Stimulated activated naive CD8-positive, alpha-beta T cell treated with anti-CD3 and anti-CD28 coated beads, Interleukin-15, Interleukin-2, amounts not matched to agents 100 U/mL and 50 U/mL, for 24 hours (primary cell): ENCODE results near the gene RPL9.
"Not testable (repeated sequence)": the region's sequence is repeated elsewhere in the genome, so short reads cannot be mapped to it uniquely, and the experiment has no call there.

Source experiments
- ATAC-seq: fragments of 150-1000 bp; cut with Tn5 transposase; one replicate; pipeline ENCODE4 v1.10.0; 2021
- DNase-seq: peaks from one replicate; pipeline ENCODE4 v3.0.0; 2021

The RPL9 gene

GRCh38 chr4:39458505-39459300 lies at the start of gene RPL9, which contains the start of gene LIAS:
Gene RPL9 (minus strand): TSS chr4:39458922. CDS start chr4:39458439, 483 bp downstream.
Gene LIAS (plus strand): TSS chr4:39459056. CDS start chr4:39459118, 62 bp downstream.
- DNase-seq (peak; percentile 90), ATAC-seq (peak; percentile 94)

GRCh38 chr4:39505581-39505980 lies 46.9 kb upstream of the RPL9 start:
- ATAC-seq (no peak), DNase-seq (no peak)

DNA sequence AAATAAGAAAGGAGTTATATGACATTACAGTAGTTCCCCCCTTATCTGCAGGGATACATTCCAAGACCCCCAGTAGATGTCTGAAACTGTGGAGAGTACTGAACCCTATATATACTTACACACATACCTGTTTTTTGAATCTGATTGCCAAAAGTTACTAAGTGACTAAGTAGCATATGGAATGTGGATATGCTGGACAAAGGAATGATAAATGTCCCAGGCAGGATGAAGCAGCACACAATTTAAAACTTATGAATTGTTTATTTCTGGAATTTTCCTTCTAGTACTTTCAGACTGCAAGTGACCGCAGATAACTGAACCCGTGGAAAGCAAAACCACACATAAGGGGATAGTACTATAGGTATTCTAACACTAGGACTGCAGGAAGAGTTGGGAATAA lies 45.8 kb upstream of the RPL9 start:
- ATAC-seq (no peak), DNase-seq (no peak)

- not testable (repeated sequence) for DNase-seq, ATAC-seq
Observed at GRCh38 chr4:39502664-39503035, 43.9 kb upstream of the RPL9 start.

GRCh38 chr4:39502019-39502663 lies 43.4 kb upstream of the RPL9 start:
- DNase-seq (no peak), ATAC-seq (no peak)

DNA sequence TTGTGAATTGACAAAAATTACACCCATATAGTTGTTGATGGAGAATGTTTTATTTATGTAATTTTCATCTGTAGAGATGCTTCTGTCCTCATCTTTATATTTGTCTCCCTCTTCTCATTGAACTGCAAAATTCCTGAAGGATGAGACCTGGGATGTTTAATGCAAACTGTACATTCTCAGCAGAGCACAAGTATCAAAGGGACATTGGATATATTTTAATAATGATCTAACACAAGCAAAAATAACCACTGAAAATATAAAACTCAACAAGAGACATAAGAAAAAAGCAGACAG lies 40.0 kb upstream of the RPL9 start:
- no peak for ATAC-seq
- no peak for DNase-seq

DNA sequence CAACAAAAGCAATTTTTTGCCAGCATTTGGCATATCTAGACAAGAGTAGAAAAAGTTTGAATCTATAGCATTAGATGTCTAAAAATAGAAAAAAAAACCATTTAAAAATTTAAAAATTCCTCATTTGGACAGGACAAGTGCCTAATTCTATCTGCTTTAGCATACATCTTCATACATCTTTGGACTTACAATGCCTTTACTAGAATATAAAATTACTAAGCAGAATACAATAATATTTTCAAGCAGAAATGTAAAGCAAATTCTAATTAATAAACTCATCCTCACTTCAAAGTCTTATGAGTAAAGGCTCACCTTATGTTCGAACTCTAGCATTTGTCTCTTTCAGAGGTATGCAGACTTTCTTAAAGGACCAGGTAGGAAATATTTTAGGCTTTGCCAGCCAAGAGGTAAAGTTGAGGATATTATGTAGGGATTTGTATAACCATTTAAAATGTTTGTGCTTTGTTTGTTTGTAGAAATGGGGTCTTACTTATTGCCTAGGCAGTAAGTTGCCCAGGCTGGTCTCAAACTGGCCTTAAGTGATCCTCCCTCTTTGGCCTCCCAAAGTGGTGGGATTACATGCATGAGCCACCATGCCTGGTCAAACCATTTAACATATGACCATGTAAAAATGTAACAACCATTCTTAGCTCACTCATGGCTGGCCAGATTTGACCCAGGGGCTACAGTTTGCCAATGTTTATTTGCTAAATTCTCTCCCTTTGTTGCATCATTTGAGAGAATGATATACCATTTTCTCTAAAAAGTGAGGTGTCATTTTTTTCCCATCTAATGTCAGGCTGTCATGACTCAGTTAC lies 39.4 kb upstream of the RPL9 start:
- DNase-seq = no peak
- ATAC-seq = no peak

DNA sequence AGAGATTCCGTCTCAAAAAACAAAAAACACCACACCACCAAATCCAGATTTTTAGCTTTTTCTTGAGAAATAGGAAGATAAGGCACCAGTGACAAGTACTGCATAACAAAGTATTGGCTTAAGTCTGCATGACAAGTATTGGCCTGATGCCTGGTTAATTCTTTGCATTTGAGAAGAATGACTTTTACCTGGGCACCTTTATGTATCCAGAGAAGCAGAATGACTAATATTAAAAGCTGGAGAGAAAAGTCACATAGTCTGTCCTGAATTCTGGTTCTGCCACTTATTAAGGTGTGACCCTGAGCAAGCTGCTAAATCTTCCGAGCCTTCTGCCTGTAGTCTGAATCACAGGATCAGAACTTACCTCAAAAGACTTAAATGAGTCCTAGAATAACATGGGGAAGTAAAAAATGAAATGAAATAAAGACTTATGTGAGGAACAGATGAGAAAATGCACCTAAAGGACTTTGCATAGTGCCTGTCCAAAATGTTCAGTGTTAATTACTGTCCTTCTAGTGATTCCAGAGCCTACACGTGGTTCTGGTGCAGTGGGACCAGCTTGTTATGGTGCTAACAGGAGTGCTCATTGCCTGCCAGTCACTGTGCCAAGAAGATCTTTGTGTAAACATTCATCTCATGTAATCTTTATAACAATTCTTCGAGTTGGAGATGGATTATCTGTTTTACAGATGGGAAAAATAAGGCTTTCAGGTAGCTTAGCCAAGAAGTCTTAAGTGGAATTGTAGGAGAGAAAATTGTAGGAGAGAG lies 36.9 kb upstream of the RPL9 start:
- ATAC-seq = no peak
- no peak for DNase-seq

- ATAC-seq (no peak), DNase-seq (no peak)
Observed at GRCh38 chr4:39494354-39494753, 35.6 kb upstream of the RPL9 start.

GRCh38 chr4:39490322-39490721 lies 31.6 kb upstream of the RPL9 start:
- DNase-seq (no peak), ATAC-seq (no peak)

DNA sequence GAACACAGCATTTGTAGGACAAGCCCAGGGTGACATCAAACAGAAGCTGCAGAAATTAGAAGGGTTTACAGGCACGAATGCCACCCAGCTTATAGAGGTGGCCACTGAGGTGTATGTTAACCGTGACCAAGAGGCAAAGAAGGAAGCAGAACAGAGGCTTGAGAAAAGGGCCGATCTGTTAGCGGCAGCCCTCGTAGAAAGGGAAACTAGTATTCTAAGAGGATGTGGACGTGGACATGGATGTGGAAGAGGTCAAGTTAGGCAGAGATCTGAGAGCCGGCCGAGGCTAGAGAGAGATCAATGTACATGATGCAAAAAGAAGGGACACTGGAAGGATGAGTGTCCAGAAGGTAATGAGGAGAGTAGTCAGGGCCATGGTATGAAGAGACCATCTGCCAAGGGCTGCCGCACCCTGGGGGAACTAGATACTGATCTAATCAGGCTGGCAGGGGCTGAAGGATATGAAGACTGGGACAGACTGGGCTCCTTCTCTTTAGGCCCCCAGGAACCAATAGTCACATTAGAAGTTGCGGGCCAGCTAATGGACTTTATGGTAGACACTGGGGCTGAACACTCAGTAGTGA lies 27.6 kb upstream of the RPL9 start:
- DNase-seq (no peak), ATAC-seq (no peak)

GRCh38 chr4:39484582-39485272 lies 26.0 kb upstream of the RPL9 start:
- DNase-seq = no peak
- ATAC-seq = no peak

DNA sequence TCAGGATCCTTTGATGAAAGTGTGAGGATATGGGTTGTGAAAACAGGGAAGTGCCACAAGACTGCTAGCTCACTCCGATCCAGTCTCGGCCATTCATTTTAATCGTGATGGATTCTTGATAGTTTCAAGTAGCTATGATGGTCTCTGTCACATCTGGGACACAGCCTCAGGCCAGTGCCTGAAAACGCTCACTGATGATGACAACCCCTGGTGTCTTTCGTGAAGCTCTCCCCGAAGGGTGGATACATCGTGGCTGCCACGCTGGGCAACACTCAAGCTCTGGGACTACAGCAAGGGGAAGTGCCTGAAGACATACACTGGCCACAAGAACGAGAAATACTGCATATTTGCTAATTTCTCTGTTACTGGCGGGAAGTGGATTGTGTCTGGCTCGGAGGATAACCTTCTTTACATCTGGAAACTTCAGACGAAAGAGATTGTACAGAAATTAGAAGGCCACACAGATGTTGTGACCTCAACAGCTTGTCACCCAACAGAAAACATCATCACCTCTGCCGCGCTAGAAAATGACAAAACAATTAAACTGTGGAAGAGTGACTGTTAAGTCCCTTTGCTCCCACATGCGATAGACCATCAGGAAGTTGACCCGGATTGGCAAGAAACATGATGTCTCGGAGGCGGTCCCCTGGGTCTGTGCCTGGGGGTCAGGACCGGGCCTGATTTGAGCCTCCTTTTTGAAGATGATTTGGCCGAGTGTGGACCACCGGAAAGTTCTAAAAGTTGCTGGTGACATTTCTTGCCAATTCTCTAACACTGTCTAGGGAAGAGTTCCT lies 22.4 kb upstream of the RPL9 start:
- ATAC-seq (no peak), DNase-seq (no peak)

- ATAC-seq (no peak), DNase-seq (no peak)
Observed at GRCh38 chr4:39480251-39480650, 21.5 kb upstream of the RPL9 start.

- ATAC-seq (no peak), DNase-seq (no peak)
Observed at GRCh38 chr4:39476187-39476895, 17.6 kb upstream of the RPL9 start.

DNA sequence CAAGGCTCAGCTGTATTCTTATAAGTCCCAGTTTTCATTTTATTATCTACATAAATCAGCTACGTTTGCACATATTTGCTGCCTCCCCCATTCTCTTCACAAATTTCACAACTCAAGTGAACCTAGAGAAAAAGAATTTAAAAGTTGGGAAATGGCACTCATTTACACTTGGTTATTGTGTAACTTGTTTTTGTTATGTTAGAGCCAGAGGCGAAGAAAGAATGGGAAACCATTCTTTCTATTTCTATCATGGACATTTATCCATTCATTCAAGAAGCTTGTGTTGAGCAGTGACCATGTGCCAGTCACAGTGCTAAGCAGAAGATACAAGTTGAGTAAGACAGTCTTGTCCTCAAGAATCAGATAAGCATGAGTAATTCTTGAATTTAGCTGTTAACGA lies 13.7 kb upstream of the RPL9 start:
- DNase-seq (no peak), ATAC-seq (no peak)

- DNase-seq = no peak
- no peak for ATAC-seq
Observed at GRCh38 chr4:39470402-39470801, 11.7 kb upstream of the RPL9 start.

- DNase-seq = no peak
Observed at GRCh38 chr4:39469429-39470077, 10.8 kb upstream of the RPL9 start.

GRCh38 chr4:39467464-39467863 lies 8.7 kb upstream of the RPL9 start:
- ATAC-seq (no peak), DNase-seq (no peak)

More at GRCh38 chr4:39469429-39470077, 10.8 kb upstream of the RPL9 start:
- peak; percentile 73 for ATAC-seq
